Measurements from ENCODE around the gene HNRNPH1. TPM values are rescaled to one million over a fixed set of nuclear protein-coding genes. Genes with fewer than 3 reads are reported as not detected.

The HNRNPH1 gene
- total RNA-seq, 1 experiment from 2014 or later = 972 TPM

DNA sequence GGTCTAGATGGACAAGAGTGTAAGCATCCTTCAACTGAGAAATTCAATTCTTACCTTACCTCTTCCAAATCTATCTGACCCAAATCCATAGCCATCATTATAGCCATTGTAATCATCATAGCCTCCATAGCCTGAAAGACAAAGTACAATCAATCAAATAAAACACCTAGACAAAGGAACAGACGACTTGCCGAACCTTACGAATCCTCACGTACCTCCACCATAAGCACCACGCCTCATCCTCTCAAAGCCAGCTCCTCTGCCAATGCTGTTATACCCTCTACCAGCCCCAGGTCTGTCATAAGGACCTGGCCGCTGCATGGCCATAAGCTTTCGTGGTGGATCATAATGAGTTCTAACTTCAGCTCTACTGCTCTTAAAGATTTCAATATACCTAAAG is 5.5 kb downstream of the HNRNPH1 start:
- intact Hi-C loops (cut with micrococcal nuclease; ENCODE audit: unreplicated experiment) = no loop called here
- Histone ChIP-seq H3K4me1 (ENCODE audit: insufficient read depth, low read length, poor library complexity, severe bottlenecking) (peaks cover 34% of the 10 kb centered on the region), H3K4me3 (ENCODE audit: low read depth, low read length, poor library complexity, severe bottlenecking) (no peak overlapping the region), H3K36me3 (ENCODE audit: insufficient read depth, low read length, poor library complexity, severe bottlenecking) (peaks cover 97% of the 10 kb centered on the region), H3K9me3 (ENCODE audit: low read depth, low read length, poor library complexity, severe bottlenecking) (no peaks in the 10 kb centered on the region), H3K27me3 (replicated peaks; ENCODE audit: insufficient read depth, low read depth, low read length, poor library complexity) (no peaks in the 10 kb centered on the region), H3K27ac (ENCODE audit: low read depth, low read length, poor library complexity, severe bottlenecking) (no peak overlapping the region)
- TF ChIP-seq EZH2 (IDR thresholded peaks at IDR 0.05; ENCODE audit: borderline replicate concordance, low read depth, low read length, poor library complexity, severe bottlenecking) = no peak
- TF ChIP-seq CTCF (conservative IDR thresholded peaks at IDR 0.05; ENCODE audit: low read depth, low read length) = no peak
- CTCF ChIA-PET = no interaction called here
- POLR2A ChIA-PET (ENCODE audit: low non-redundant PET) = no interaction called here
- DNase-seq (ENCODE audit: low spot score) = no peak
- no TSS peak for BruUV-seq (replicated peaks)

GRCh38 chr5:179616002-179616594 is 7.4 kb downstream of the HNRNPH1 start:
- ChIA-PET CTCF (no interaction called here), POLR2A (ENCODE audit: low non-redundant PET) (interaction anchor here (0.7 kb wide), 1 partner anchor 33 kb away, joined by 4 read pairs; no protein-coding TSS in a partner anchor)
- Histone ChIP-seq H3K27me3 (replicated peaks; ENCODE audit: insufficient read depth, low read depth, low read length, poor library complexity) (no peaks in the 10 kb centered on the region), H3K36me3 (ENCODE audit: insufficient read depth, low read length, poor library complexity, severe bottlenecking) (peaks cover 99% of the 10 kb centered on the region), H3K9me3 (ENCODE audit: low read depth, low read length, poor library complexity, severe bottlenecking) (no peaks in the 10 kb centered on the region), H3K4me1 (ENCODE audit: insufficient read depth, low read length, poor library complexity, severe bottlenecking) (peaks cover 32% of the 10 kb centered on the region), H3K4me3 (ENCODE audit: low read depth, low read length, poor library complexity, severe bottlenecking) (no peak overlapping the region), H3K27ac (ENCODE audit: low read depth, low read length, poor library complexity, severe bottlenecking) (no peak overlapping the region)
- intact Hi-C loops (cut with micrococcal nuclease; ENCODE audit: unreplicated experiment) = no loop called here
- TF ChIP-seq CTCF (conservative IDR thresholded peaks at IDR 0.05; ENCODE audit: low read depth, low read length) = no peak
- no peak for TF ChIP-seq EZH2 (IDR thresholded peaks at IDR 0.05; ENCODE audit: borderline replicate concordance, low read depth, low read length, poor library complexity, severe bottlenecking)
- BruUV-seq (replicated peaks) = no TSS peak
- DNase-seq (ENCODE audit: low spot score) = no peak

- H3K9me3 ChIP-seq (ENCODE audit: low read depth, low read length, poor library complexity, severe bottlenecking) = no peaks in the 10 kb centered on the region
- no peaks in the 10 kb centered on the region for H3K27me3 ChIP-seq (replicated peaks; ENCODE audit: insufficient read depth, low read depth, low read length, poor library complexity)
- intact Hi-C loops (cut with micrococcal nuclease; ENCODE audit: unreplicated experiment) = no loop called here
- ChIA-PET CTCF (no interaction called here), POLR2A (ENCODE audit: low non-redundant PET) (no interaction called here)
- no peak overlapping the region for H3K27ac ChIP-seq (ENCODE audit: low read depth, low read length, poor library complexity, severe bottlenecking)
- peaks cover 99% of the 10 kb centered on the region for H3K36me3 ChIP-seq (ENCODE audit: insufficient read depth, low read length, poor library complexity, severe bottlenecking)
- no peak for DNase-seq (ENCODE audit: low spot score)
- no peak overlapping the region for H3K4me3 ChIP-seq (ENCODE audit: low read depth, low read length, poor library complexity, severe bottlenecking)
- peaks cover 26% of the 10 kb centered on the region for H3K4me1 ChIP-seq (ENCODE audit: insufficient read depth, low read length, poor library complexity, severe bottlenecking)
- BruUV-seq (replicated peaks) = no TSS peak
- TF ChIP-seq EZH2 (IDR thresholded peaks at IDR 0.05; ENCODE audit: borderline replicate concordance, low read depth, low read length, poor library complexity, severe bottlenecking) (no peak), CTCF (conservative IDR thresholded peaks at IDR 0.05; ENCODE audit: low read depth, low read length) (no peak)
Measured at GRCh38 chr5:179615203-179615602, 8.3 kb downstream of the HNRNPH1 start.
